Calu3 (cell line): ENCODE measurements around the gene TRIM50. TPM values are rescaled to one million over a fixed set of nuclear protein-coding genes. Genes with fewer than 3 reads are reported as not detected.

Source experiments
- BruUV-seq: library from RNA; stranded (reverse); fragments of 400-500 nt; replicated peaks from 2 replicates; lab custom pipeline; 2021; lab: Mats Ljungman, UMichigan
- CTCF ChIA-PET: fragments of 300-600 bp; sonication (Branson Sonifier 250); formaldehyde crosslinking; loops from one replicate; lab custom pipeline; 2022; ENCODE audit warnings: antibody characterized with exemption; lab: Charles Lee
- DNase-seq: peaks from one replicate; pipeline ENCODE4 v3.0.0; 2022
- H3K27ac Mint-ChIP-seq: one replicate; pipeline ENCODE4 v1.8.0; 2022; ENCODE audit warnings: mixed read lengths; ENCODE audit not compliant: unreplicated experiment
- H3K27me3 Mint-ChIP-seq: one replicate; pipeline ENCODE4 v1.8.0; 2022; ENCODE audit warnings: mixed read lengths; ENCODE audit not compliant: unreplicated experiment
- H3K36me3 Mint-ChIP-seq: one replicate; pipeline ENCODE4 v1.8.0; 2022; ENCODE audit warnings: mild to moderate bottlenecking, moderate library complexity, mixed read lengths; ENCODE audit not compliant: insufficient read depth, unreplicated experiment
- H3K4me1 Mint-ChIP-seq: one replicate; pipeline ENCODE4 v1.8.0; 2022; ENCODE audit warnings: mild to moderate bottlenecking, low read depth, mixed read lengths; ENCODE audit not compliant: unreplicated experiment
- H3K4me3 Mint-ChIP-seq: one replicate; pipeline ENCODE4 v1.8.0; 2022; ENCODE audit warnings: mild to moderate bottlenecking, low read depth, moderate library complexity, mixed read lengths; ENCODE audit not compliant: unreplicated experiment
- H3K9me3 Mint-ChIP-seq: one replicate; pipeline ENCODE4 v1.8.0; 2022; ENCODE audit warnings: low read depth, mixed read lengths; ENCODE audit not compliant: unreplicated experiment
- CTCF ChIP-seq: fragments of 200-600 bp; IDR thresholded peaks from one replicate; pipeline ENCODE4 v1.8.0; 2022; ENCODE audit warnings: antibody characterized with exemption; ENCODE audit not compliant: unreplicated experiment
- intact Hi-C: fragments of 100-400 bp; cut with micrococcal nuclease; formaldehyde crosslinking; loops from one replicate; pipeline ENCODE4 v1.10.0; 2022; ENCODE audit not compliant: unreplicated experiment
- total RNA-seq: library from RNA; stranded (reverse); gene quantifications from 2 replicates; pipeline ENCODE4 v1.2.3, GENCODE V29; 2022

Gene TRIM50
- total RNA-seq, 1 experiment from 2014 or later = not detected

DNA sequence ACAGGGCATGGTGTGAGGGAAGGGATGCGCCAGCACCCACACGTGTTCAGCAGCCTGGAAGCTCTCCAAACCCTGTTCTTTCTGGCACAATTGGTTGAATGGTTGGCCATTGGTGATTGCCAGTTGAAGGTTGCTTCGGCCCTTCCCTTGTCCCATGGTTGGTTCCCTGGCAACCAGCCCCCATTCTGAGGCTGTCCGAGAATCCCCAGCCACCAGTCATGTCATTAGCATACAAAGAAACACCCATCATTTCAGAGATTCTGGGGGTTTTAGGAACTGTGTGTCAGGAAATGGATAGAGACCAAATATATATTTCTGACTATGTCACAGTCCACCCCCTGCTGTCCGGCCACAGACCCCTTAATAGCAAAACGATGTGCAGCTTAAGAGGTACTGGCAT is 21.9 kb upstream of the TRIM50 start:
- CTCF ChIA-PET = interaction anchor here (0.7 kb wide), 1 partner anchor 96 kb away, joined by 3 read pairs; no protein-coding TSS in a partner anchor
- H3K27me3 Mint-ChIP-seq = peaks cover 15% of the 10 kb centered on the region
- intact Hi-C loops = loop anchor here (10.0 kb wide), 1 partner anchor 85 kb away; the partner anchor contains the start of gene FZD9
- no peak for TF ChIP-seq CTCF
- H3K4me1 Mint-ChIP-seq = no peaks in the 10 kb centered on the region
- no peak for DNase-seq
- no peak overlapping the region for H3K27ac Mint-ChIP-seq
- no peak overlapping the region for H3K4me3 Mint-ChIP-seq
- H3K9me3 Mint-ChIP-seq = peaks cover 4% of the 10 kb centered on the region
- BruUV-seq = no TSS peak
- no peaks in the 10 kb centered on the region for H3K36me3 Mint-ChIP-seq

- Mint-ChIP-seq H3K27ac (no peak overlapping the region), H3K27me3 (peaks cover 15% of the 10 kb centered on the region), H3K9me3 (no peaks in the 10 kb centered on the region), H3K4me3 (no peak overlapping the region), H3K36me3 (no peaks in the 10 kb centered on the region), H3K4me1 (peaks cover 7% of the 10 kb centered on the region)
- no peak for DNase-seq
- CTCF ChIA-PET = no interaction called here
- TF ChIP-seq CTCF = no peak
- BruUV-seq = no TSS peak
- intact Hi-C loops = loop anchor here (10.0 kb wide), 1 partner anchor 89 kb away; the partner anchor contains the start of gene FZD9
Measured at GRCh38 chr7:73345951-73346350, 18.1 kb upstream of the TRIM50 start.

DNA sequence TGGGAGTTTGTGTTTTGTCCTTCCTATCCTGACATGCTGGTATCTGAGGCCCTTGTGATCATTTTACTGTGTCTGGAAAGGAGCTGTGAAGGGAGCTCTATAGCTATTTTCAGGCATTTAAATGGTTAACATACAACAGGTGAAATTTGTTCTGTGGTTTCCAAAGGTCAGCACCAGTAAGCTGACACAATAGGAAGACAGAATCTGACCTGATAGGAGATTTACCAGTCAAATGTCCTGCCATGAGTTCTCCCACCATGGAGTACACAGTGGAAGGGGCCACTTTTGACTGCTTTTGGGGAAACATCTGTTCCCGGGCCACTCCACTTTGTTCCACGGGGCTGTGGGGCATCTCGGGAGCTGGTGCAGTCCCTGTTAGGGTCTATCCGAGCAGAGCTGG is 17.7 kb upstream of the TRIM50 start:
- BruUV-seq = no TSS peak
- Mint-ChIP-seq H3K27ac (no peak overlapping the region), H3K27me3 (peaks cover 15% of the 10 kb centered on the region), H3K4me3 (no peak overlapping the region), H3K36me3 (no peaks in the 10 kb centered on the region), H3K4me1 (peaks cover 7% of the 10 kb centered on the region), H3K9me3 (no peaks in the 10 kb centered on the region)
- intact Hi-C loops = loop anchor here (10.0 kb wide), 1 partner anchor 89 kb away; the partner anchor contains the start of gene FZD9
- no peak for TF ChIP-seq CTCF
- DNase-seq = no peak
- CTCF ChIA-PET = no interaction called here

GRCh38 chr7:73343671-73344380 is 15.9 kb upstream of the TRIM50 start:
- Mint-ChIP-seq H3K27ac (no peak overlapping the region), H3K36me3 (no peaks in the 10 kb centered on the region), H3K27me3 (peaks cover 14% of the 10 kb centered on the region), H3K4me1 (peaks cover 7% of the 10 kb centered on the region), H3K9me3 (no peaks in the 10 kb centered on the region), H3K4me3 (no peak overlapping the region)
- CTCF ChIA-PET = no interaction called here
- TF ChIP-seq CTCF = no peak
- intact Hi-C loops = loop anchor here (10.0 kb wide), 1 partner anchor 91 kb away; the partner anchor contains the start of gene FZD9
- DNase-seq = no peak
- no TSS peak for BruUV-seq
